GM19395 (cell line): ENCODE data around the gene RXFP3.

ENCODE experiments used
- ATAC-seq: cut with Tn5 transposase; IDR thresholded peaks from one replicate; pipeline ENCODE4 v1.9.1; 2021; ENCODE audit warnings: mild to moderate bottlenecking, moderate library complexity; ENCODE audit not compliant: unreplicated experiment

RXFP3 gene

GRCh38 chr5:33978306-33978705 lies 42.1 kb downstream of the RXFP3 start:
- ATAC-seq: no peak

GRCh38 chr5:33980030-33980429 lies 43.8 kb downstream of the RXFP3 start:
- no peak for ATAC-seq

GRCh38 chr5:33981408-33982162 lies 45.4 kb downstream of the RXFP3 start:
- no peak for ATAC-seq

GRCh38 chr5:33984178-33984577 lies 48.0 kb downstream of the RXFP3 start:
- no peak for ATAC-seq

- no peak for ATAC-seq
These were observed 48.5 kb downstream of the RXFP3 start, which contains the start of gene SLC45A2 for GRCh38 chr5:33984671-33985124. TSS of gene SLC45A2 (minus strand) at chr5:33984693. CDS start at chr5:33984583, 110 bp downstream.

- ATAC-seq: no peak
These were observed 49.3 kb downstream of the RXFP3 start for GRCh38 chr5:33985447-33985846.
